ENCODE data around the gene AGA. TPM values are rescaled to one million over a fixed set of nuclear protein-coding genes. Genes with fewer than 3 reads are reported as not detected.

The AGA gene
- total and polyA plus RNA-seq, 2 donors (not counting 1 experiment from before 2014, with no cell fraction given): 28.2 to 35.3 TPM

GRCh38 chr4:177419434-177419833 is 22.8 kb downstream of the AGA start:
- Histone ChIP-seq H3K4me3 (ENCODE audit: control extremely low read depth in 1 of 5, extremely low read depth in 1 of 5, insufficient read depth in 1 of 5, low read depth in 2 of 5, low read length in 4 of 5) (no peak overlapping the region), H3K79me2 (ENCODE audit: control insufficient read depth, insufficient read depth, low read length) (no peaks in the 10 kb centered on the region), H3K36me3 (replicated peaks in 1 of 2; ENCODE audit: control extremely low read depth in 1 of 2, control insufficient read depth in 1 of 2, extremely low read depth in 1 of 2, insufficient read depth in 2 of 2, low read length in 1 of 2) (no peaks in the 10 kb centered on the region), H4K20me1 (ENCODE audit: control insufficient read depth, insufficient read depth, low read length, poor library complexity, severe bottlenecking) (no peaks in the 10 kb centered on the region), H3K27me3 (replicated peaks in 1 of 4; ENCODE audit: control extremely low read depth in 1 of 4, control insufficient read depth in 3 of 4, insufficient read depth in 4 of 4, low read length in 3 of 4) (no peaks in the 10 kb centered on the region), H3K4me2 (replicated peaks; ENCODE audit: low read depth, low read length, poor library complexity, severe bottlenecking) (no peak overlapping the region), H2AFZ (ENCODE audit: insufficient read depth, low read depth, low read length, poor library complexity, severe bottlenecking) (no peak overlapping the region), H3K9ac (ENCODE audit: low read length) (no peak overlapping the region), H3K27ac (ENCODE audit: low read length in 2 of 2) (no peak overlapping the region), H3K4me1 (ENCODE audit: control insufficient read depth in 2 of 2, insufficient read depth in 2 of 2, low read length in 2 of 2) (no peaks in the 10 kb centered on the region), H3K9me3 (ENCODE audit: control extremely low read depth in 1 of 3, control insufficient read depth in 2 of 3, insufficient read depth in 1 of 3, low read length in 2 of 3) (peaks cover 0 to 1% (median 0%) of the 10 kb centered on the region in 3 donors)
- intact Hi-C loops (cut with micrococcal nuclease): no loop called here
- Mint-ChIP-seq H3K4me1 (no peaks in the 10 kb centered on the region), H3K27me3 (peaks cover 11% of the 10 kb centered on the region), H3K9me3 (ENCODE audit: insufficient read depth) (peaks cover 5% of the 10 kb centered on the region), H3K4me3 (no peak overlapping the region), H3K27ac (no peak overlapping the region)
- POLR2A ChIA-PET: no interaction called here
- WGBS (ENCODE audit: insufficient coverage): 100% methylated on average over 1 of the region's 3 CpGs
- DNase-seq (no peak), ATAC-seq (ENCODE audit: low read depth) (no peak)
- no peak for TF ChIP-seq CTCF (IDR thresholded peaks at IDR 0.05)
- CTCF ChIA-PET: no interaction called here

- Mint-ChIP-seq H3K27me3 (no peaks in the 10 kb centered on the region), H3K27ac (no peak overlapping the region), H3K9me3 (ENCODE audit: insufficient read depth) (no peaks in the 10 kb centered on the region), H3K4me1 (no peaks in the 10 kb centered on the region), H3K4me3 (no peak overlapping the region)
- POLR2A ChIA-PET: no interaction called here
- Histone ChIP-seq H3K9ac (ENCODE audit: low read length) (no peak overlapping the region), H3K4me1 (ENCODE audit: control insufficient read depth in 2 of 2, insufficient read depth in 2 of 2, low read length in 2 of 2) (no peaks in the 10 kb centered on the region), H3K79me2 (ENCODE audit: control insufficient read depth, insufficient read depth, low read length) (no peaks in the 10 kb centered on the region), H3K27me3 (replicated peaks in 1 of 4; ENCODE audit: control extremely low read depth in 1 of 4, control insufficient read depth in 3 of 4, insufficient read depth in 4 of 4, low read length in 3 of 4) (no peaks in the 10 kb centered on the region), H3K36me3 (replicated peaks in 1 of 2; ENCODE audit: control extremely low read depth in 1 of 2, control insufficient read depth in 1 of 2, extremely low read depth in 1 of 2, insufficient read depth in 2 of 2, low read length in 1 of 2) (no peaks in the 10 kb centered on the region), H3K9me3 (ENCODE audit: control extremely low read depth in 1 of 3, control insufficient read depth in 2 of 3, insufficient read depth in 1 of 3, low read length in 2 of 3) (no peaks in the 10 kb centered on the region), H3K27ac (ENCODE audit: low read length in 2 of 2) (no peak overlapping the region), H3K4me2 (replicated peaks; ENCODE audit: low read depth, low read length, poor library complexity, severe bottlenecking) (no peak overlapping the region), H4K20me1 (ENCODE audit: control insufficient read depth, insufficient read depth, low read length, poor library complexity, severe bottlenecking) (no peaks in the 10 kb centered on the region), H3K4me3 (ENCODE audit: control extremely low read depth in 1 of 5, extremely low read depth in 1 of 5, insufficient read depth in 1 of 5, low read depth in 2 of 5, low read length in 4 of 5) (no peak overlapping the region), H2AFZ (ENCODE audit: insufficient read depth, low read depth, low read length, poor library complexity, severe bottlenecking) (no peak overlapping the region)
- intact Hi-C loops (cut with micrococcal nuclease): no loop called here
- CTCF ChIA-PET: no interaction called here
- DNase-seq (no peak), ATAC-seq (ENCODE audit: low read depth) (no peak)
- TF ChIP-seq CTCF (IDR thresholded peaks at IDR 0.05): no peak
- TF ChIP-seq EZH2 (IDR thresholded peaks at IDR 0.05; ENCODE audit: borderline replicate concordance, insufficient read depth, low read depth, low read length, poor library complexity, severe bottlenecking): no peak
Measured at GRCh38 chr4:177413656-177414055, 28.6 kb downstream of the AGA start.

Data from B cell (primary cell).